Gastrocnemius medialis (tissue), 4 donors: ENCODE results near the gene CHAF1B.

Source experiments
- POLR2A ChIP-seq, 2 donors: fragments of 450-650 bp; IDR thresholded peaks; one replicate each; pipeline ENCODE4 v1.6.1; 2017; ENCODE audit warnings: antibody characterized with exemption in 2 of 2, mild to moderate bottlenecking in 2 of 2, moderate library complexity in 2 of 2
- TF ChIP-seq, protein P1 (sequence below), 5 experiments: fragments of 450-650 bp in 3 of 5; fragments of 200-600 bp in 2 of 5; sonication (generic) in 2 of 5; IDR thresholded peaks in 4 of 5; conservative IDR thresholded peaks in 1 of 5; 1 replicate in 4 of 5; 2 replicates in 1 of 5; pipeline ENCODE4 v1.5.1; 2016 to 2019; ENCODE audit warnings: antibody characterized with exemption in 5 of 5, mild to moderate bottlenecking in 3 of 5, moderate library complexity in 3 of 5

DNA sequence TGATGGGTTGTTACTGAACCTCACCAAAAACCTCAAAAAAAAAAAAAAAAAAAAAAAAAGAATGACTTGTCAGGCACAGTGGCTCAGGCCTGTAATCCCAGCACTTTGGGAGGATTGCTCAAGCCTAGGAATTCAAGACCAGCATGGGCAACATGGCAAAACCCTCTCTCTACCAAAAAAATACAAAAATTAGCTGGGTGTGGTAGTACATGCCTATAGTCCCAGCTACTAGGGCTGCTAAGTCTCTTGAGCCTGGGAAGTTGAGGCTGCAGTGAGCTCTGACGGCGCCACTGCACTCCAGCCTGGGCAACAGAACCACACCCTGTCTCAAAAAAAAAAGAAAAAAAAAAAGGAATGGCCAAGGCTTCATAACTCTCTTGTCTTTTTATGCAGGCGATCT is 11.1 kb downstream of the CHAF1B start:
- TF ChIP-seq, protein P1, sequence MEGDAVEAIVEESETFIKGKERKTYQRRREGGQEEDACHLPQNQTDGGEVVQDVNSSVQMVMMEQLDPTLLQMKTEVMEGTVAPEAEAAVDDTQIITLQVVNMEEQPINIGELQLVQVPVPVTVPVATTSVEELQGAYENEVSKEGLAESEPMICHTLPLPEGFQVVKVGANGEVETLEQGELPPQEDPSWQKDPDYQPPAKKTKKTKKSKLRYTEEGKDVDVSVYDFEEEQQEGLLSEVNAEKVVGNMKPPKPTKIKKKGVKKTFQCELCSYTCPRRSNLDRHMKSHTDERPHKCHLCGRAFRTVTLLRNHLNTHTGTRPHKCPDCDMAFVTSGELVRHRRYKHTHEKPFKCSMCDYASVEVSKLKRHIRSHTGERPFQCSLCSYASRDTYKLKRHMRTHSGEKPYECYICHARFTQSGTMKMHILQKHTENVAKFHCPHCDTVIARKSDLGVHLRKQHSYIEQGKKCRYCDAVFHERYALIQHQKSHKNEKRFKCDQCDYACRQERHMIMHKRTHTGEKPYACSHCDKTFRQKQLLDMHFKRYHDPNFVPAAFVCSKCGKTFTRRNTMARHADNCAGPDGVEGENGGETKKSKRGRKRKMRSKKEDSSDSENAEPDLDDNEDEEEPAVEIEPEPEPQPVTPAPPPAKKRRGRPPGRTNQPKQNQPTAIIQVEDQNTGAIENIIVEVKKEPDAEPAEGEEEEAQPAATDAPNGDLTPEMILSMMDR (IDR thresholded peaks at IDR 0.05 in 4 of 5, conservative IDR thresholded peaks at IDR 0.05 in 1 of 5), result no peak
- TF ChIP-seq POLR2A (IDR thresholded peaks at IDR 0.05), result no peak
